Activated T-helper 1 cell treated with Interleukin-2 at 50 U/mL for 16 hours (primary cell): ENCODE data around the gene FEM1B.
"Not testable (repeated sequence)": the region's sequence is repeated elsewhere in the genome, so short reads cannot be mapped to it uniquely, and the experiment has no call there.

Experiments
- DNase-seq: peaks from one replicate; pipeline ENCODE4 v3.0.0-alpha.2; 2020; ENCODE audit warnings: low read depth

FEM1B gene

DNA sequence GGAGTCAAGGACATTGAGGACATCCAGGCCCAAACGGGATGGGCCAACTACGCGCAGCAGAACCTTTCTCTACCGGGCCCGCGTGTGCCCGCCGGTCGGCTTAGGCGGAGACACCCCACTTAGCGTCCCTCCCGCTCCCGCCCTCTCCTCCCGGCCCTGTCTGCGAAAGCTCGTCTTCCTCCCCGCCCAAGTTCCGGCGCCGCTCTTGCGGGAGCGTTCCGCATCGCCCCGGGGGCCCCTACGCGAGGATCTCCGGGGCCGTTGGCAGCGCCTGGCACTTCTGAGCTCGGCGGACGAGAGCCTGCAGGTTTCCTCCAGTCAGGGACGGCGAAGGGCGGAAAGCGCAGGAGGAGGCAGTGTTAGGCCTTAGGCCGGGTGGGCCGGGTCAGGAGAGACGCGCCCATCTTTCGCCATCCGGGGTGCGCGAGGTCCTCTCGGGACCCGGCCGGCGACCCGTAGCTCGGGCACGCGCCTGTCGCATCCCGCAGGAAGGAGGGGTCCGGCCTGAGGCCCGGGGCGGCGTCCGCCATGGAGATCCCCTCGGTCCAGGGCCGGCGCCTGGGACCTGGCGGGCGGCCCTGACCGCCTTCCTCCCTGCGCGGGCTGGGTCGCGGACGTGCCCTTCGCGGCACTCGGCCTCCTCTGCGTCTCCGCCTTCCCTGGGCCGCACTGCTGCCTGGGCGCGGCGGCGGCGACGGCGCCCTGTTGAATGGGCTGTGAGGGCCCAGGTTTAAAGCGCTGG, at the start of gene FEM1B:
TSS of gene FEM1B (plus strand) at position 143 of the 742 bp plus-strand sequence. CDS start 673 bp downstream, outside the sequence.
- DNase-seq = peak; percentile 82

- no peak for DNase-seq
Measured at GRCh38 chr15:68228143-68228970, 49.2 kb upstream of the FEM1B start.

- no peak for DNase-seq
Measured at GRCh38 chr15:68228971-68229385, 48.6 kb upstream of the FEM1B start.

- DNase-seq = peak; percentile 75
Measured at GRCh38 chr15:68229386-68230156, 48.0 kb upstream of the FEM1B start, which contains the start of gene CLN6. Gene CLN6, minus strand, starts transcription at chr15:68229728. Its CDS starts 144 bp downstream, at chr15:68229584.

GRCh38 chr15:68230157-68231100, 47.1 kb upstream of the FEM1B start:
- DNase-seq = no peak

DNA sequence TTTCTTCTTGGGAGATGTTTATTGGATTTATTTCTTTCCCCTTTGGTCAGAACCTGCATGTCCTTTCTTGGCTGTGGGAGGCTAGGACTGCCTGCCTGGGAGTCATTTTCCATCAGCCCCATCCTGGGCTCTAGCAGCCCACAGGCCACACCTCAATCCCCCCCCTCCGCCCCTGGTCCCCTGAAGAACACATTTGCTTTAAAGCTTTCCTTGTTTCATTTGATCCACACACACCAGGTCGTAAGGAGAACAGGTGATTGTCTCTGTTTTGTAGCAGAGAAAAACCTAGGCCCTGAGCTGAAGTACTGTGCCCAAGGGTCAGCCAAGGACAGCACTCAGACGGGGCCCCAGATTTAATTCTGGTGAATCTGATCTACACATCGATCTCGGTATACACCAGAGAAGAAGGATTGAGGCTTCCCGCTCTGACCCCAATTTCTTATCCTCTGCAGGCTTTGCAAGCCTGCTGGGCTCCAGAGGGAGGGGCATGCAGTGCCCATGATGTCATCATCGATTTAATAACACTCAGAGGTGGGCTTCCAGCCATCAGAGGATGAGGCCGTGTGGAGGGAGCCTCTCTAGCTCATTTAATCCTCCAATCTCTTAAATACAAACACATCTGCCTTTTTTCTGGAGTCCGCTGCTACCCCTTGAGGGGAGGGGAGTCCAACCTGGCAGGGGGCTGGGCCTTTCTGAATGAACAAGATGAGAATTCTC, 46.3 kb upstream of the FEM1B start:
- DNase-seq = no peak

DNA sequence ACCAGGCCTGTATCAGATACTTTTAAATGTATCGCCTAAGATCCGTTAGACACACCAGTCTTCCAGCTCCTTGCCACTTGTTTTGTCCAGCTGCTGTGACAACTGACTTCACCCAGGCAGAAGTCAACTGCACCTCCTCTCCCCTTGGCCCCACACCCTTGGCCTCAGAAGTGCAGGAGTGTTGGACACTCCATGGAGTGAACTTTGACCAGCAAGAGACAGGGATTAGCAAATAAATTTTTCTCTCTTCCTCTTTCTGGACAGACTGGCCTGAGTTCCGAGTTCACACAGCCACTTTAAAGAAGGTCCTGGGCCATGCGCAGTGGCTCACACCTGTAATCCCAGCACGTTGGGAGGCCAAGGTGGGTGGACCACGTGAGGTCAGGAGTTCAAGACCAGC, 45.1 kb upstream of the FEM1B start:
- DNase-seq = no peak

DNA sequence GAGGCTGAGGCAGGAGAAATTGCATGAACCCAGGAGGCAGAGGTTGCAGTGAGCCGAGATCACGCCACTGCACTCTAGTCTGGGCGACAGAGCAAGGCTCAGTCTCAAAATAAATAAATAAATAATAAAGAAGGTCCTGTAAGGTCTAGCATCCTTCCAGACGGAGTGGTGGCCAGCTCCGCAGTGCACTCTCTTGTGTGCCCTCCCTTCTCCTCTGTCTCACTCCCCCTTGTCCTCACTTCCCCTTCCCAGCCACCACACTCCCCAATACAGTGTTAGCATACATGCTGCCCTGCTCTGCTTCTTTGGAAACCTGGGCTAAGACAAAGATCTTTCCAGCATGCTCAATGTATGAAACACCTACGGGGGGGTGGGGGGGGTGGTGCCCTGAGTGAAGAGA, 44.6 kb upstream of the FEM1B start:
- no peak for DNase-seq

GRCh38 chr15:68234060-68234459, 43.5 kb upstream of the FEM1B start:
- no peak for DNase-seq

DNA sequence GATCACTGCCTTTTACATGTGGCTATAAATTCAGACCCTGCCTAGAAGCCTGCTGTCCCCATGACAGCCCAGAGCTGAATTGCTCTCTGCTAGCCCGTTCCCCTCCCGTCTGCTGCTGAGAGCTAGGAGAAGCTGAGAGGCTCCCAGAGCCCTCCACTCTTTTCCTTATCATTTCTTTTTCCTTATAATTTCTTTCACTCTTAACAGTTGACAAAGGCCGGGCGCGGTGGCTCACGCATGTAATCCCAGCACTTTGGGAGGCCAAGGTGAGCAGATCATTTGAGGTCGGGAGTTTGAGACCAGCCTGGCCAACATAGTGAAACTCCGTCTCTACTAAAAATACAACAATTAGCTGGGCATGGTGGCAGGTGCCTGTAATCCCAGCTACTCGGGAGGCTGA, 43.0 kb upstream of the FEM1B start:
- DNase-seq = not testable (repeated sequence)

DNA sequence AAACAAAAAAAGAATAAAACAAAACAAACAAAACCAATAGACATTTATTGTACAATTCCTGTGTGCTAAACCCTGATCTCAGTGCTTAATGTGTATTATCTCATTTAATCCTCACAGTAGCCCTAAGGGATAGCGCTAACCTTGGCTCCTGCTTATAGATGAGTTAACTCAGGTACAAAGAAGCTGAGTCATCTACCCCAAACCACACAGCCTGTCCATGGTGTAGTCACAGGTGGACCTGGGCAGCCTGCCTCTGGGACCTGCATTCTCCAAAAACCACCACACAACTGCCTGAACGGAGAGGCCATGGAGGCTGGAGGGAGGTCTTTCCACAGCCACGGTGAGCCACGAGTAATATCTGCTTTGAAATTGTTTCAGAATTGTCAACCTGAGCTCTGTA, 42.5 kb upstream of the FEM1B start:
- no peak for DNase-seq

DNA sequence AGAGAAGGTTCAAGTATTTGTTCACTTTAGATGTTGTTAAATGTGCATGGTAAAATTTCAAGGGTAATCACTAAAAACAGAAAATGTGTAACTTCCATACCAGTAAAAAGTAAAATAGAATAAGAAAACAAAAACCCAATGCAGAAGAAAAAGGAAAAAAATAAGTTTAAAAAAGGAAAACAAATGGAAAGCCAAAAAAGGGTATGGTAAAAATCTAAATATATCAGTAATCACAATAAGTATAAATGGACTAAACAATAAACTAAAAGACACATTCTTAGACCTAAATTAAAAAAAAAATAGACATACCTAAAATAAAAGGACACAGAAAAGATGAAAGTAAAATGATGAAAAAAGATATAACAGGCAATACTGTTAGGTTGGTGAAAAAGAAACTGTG, 38.5 kb upstream of the FEM1B start:
- no peak for DNase-seq

DNA sequence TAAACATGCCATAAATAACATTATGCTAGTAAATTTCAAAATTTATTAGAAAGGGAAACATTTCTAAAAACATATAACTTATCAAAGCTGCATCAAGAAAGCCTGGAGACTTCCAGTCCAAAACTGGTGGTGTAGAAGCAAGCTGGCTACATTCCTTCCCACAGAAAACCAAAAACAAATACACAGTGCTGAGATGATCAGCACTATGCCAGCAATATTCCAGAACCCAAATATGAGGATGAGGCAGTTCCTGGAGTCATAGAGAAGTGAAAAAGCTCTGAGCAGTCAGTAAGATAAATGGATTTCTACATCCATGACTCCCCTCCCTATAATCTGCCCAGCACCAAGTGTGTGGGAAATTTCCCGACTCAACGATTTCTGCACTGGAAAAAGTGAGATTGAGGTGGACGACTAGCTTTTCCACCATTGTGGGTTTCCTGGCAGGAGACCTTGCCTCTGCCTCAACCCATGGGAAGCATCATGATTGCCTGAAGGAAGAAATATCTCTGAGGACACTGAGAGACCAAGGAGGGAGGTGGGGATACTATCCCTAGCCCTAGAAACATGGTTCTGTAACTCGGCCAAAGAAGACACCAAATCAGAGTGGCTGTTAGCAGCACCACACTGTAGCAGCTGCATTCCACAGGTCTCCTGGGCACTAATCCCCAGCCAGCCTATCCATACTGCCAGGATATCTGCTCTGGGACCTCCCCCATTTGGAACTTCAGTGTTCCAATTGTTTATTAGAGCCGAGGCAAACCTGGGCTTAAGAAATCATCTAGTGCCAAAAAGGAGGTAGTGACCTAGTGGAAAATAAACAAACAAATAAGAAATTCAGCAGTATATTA, 36.2 kb upstream of the FEM1B start:
- DNase-seq = no peak

GRCh38 chr15:68244235-68244634, 33.3 kb upstream of the FEM1B start:
- no peak for DNase-seq

GRCh38 chr15:68249058-68249713, 28.4 kb upstream of the FEM1B start:
- DNase-seq = no peak

- DNase-seq = no peak
Measured at GRCh38 chr15:68252925-68253534, 24.5 kb upstream of the FEM1B start.

- peak; percentile 64 for DNase-seq
Measured at GRCh38 chr15:68256675-68257450, 20.7 kb upstream of the FEM1B start.

GRCh38 chr15:68258692-68259091, 18.9 kb upstream of the FEM1B start:
- no peak for DNase-seq
